Esophagus muscularis mucosa (tissue), 4 donors: ENCODE results near the gene MYO1F.

Experiments used
- EP300 ChIP-seq: sonication (generic); formaldehyde crosslinking; IDR thresholded peaks from one replicate; pipeline ENCODE4 v1.6.1; 2017; ENCODE audit warnings: antibody characterized with exemption
- POLR2A ChIP-seq: fragments of 450-650 bp; IDR thresholded peaks from one replicate; pipeline ENCODE4 v1.6.1; 2017; ENCODE audit warnings: antibody characterized with exemption, moderate library complexity, mild to moderate bottlenecking, low read depth
- POLR2AphosphoS5 ChIP-seq, 2 donors: sonication (generic); formaldehyde crosslinking; IDR thresholded peaks; one replicate each; pipeline ENCODE4 v1.6.1; 2017; ENCODE audit warnings: antibody characterized with exemption in 2 of 2
- TF ChIP-seq, protein P1 (sequence below), 3 experiments: fragments of 200-600 bp in 2 of 3; fragments of 450-650 bp in 1 of 3; sonication (generic) in 2 of 3; IDR thresholded peaks; one replicate each; pipeline ENCODE4 v1.5.1; 2017 to 2019; ENCODE audit warnings: antibody characterized with exemption in 3 of 3, mild to moderate bottlenecking in 2 of 3, moderate library complexity in 1 of 3

GRCh38 chr19:8487137-8487851 is 89.9 kb downstream of the MYO1F start:
- TF ChIP-seq, protein P1, sequence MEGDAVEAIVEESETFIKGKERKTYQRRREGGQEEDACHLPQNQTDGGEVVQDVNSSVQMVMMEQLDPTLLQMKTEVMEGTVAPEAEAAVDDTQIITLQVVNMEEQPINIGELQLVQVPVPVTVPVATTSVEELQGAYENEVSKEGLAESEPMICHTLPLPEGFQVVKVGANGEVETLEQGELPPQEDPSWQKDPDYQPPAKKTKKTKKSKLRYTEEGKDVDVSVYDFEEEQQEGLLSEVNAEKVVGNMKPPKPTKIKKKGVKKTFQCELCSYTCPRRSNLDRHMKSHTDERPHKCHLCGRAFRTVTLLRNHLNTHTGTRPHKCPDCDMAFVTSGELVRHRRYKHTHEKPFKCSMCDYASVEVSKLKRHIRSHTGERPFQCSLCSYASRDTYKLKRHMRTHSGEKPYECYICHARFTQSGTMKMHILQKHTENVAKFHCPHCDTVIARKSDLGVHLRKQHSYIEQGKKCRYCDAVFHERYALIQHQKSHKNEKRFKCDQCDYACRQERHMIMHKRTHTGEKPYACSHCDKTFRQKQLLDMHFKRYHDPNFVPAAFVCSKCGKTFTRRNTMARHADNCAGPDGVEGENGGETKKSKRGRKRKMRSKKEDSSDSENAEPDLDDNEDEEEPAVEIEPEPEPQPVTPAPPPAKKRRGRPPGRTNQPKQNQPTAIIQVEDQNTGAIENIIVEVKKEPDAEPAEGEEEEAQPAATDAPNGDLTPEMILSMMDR (IDR thresholded peaks at IDR 0.05) = no peak
- no peak for TF ChIP-seq POLR2A
- TF ChIP-seq EP300 = no peak
- no peak for TF ChIP-seq POLR2AphosphoS5 (IDR thresholded peaks at IDR 0.05)
